Breast epithelium (tissue), 3 donors: Measurements from ENCODE around the gene LAMP2.
"Not testable (repeated sequence)": the region's sequence is repeated elsewhere in the genome, so short reads cannot be mapped to it uniquely, and the experiment has no call there.

Source experiments
- CTCF ChIP-seq, 3 donors: fragments of 450-650 bp; IDR thresholded peaks; one replicate each; pipeline ENCODE4 v1.5.1; 2016 to 2017; ENCODE audit warnings: antibody characterized with exemption in 3 of 3, mild to moderate bottlenecking in 3 of 3, moderate library complexity in 3 of 3
- POLR2A ChIP-seq: fragments of 450-650 bp; IDR thresholded peaks from one replicate; pipeline ENCODE4 v1.6.1; 2016; ENCODE audit warnings: antibody characterized with exemption, mild to moderate bottlenecking, moderate library complexity
- POLR2AphosphoS5 ChIP-seq, 3 donors: sonication (generic); formaldehyde crosslinking; IDR thresholded peaks; one replicate each; pipeline ENCODE4 v1.6.1; 2017; ENCODE audit warnings: antibody characterized with exemption in 3 of 3

- peak; percentile 29 to 80 (median 47) for TF ChIP-seq CTCF (IDR thresholded peaks at IDR 0.05)
- not testable (repeated sequence) for TF ChIP-seq POLR2A; POLR2AphosphoS5 (IDR thresholded peaks at IDR 0.05)
Measured at GRCh38 chrX:120475447-120475846, 6.4 kb upstream of the LAMP2 start.
